HT1080 (cell line): Measurements from ENCODE around the gene NBDY. TPM values are rescaled to one million over a fixed set of nuclear protein-coding genes. Genes with fewer than 3 reads are reported as not detected.
"Not testable (repeated sequence)": the region's sequence is repeated elsewhere in the genome, so short reads cannot be mapped to it uniquely, and the experiment has no call there.

Source experiments
- DNase-seq: peaks from one replicate; pipeline ENCODE4 v3.0.0-alpha.2; 2015; ENCODE audit warnings: low read depth
- total RNA-seq: library from RNA; depleted of rRNA; stranded (reverse); fragments of >200 nt; shearing (Covaris generic); gene quantifications from 2 replicates; pipeline ENCODE4 v1.2.3, GENCODE V29; 2014; rRNA removed

NBDY gene
- total RNA-seq, 1 experiment from 2014 or later: 12.8 TPM

DNA sequence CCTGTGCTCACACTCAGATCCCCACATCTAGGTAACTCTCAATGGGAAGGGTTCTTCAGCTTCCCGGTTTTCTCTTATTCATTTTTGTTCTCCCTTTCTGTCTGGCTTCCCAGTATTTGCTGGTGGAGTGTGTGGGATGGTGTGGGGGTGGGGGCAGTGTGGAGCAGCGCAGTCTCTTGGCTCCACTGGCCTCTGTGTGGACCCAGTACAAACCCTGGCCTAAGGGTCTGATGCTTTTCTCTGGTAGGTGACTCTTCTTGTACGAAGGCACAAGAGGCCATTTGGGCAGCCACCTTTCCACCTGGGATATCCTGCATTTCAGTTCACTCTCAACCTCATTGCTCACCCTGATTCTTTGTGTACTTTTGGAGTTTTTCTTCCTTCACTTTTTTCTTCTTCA is 71.3 kb downstream of the NBDY start:
- no peak for DNase-seq

DNA sequence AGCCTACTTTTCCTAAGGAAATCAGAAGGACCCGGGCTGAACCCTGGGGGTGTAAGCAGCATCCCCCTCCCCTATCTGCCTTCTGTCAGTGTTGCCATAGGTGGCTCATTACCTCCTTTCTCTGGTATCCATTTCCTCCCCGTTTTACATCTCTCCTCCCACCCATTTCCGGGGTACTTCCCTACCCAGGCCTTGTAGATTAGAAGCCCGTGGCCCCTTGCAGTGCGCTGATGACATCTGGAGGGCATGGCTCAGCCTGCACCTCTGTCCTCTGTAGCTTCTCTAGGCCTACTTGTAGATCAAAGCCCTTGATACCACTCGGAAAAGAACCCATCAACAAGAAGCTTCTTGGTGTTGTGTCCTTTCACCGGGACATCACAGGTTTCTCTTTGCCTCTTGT is 71.8 kb downstream of the NBDY start:
- no peak for DNase-seq

DNA sequence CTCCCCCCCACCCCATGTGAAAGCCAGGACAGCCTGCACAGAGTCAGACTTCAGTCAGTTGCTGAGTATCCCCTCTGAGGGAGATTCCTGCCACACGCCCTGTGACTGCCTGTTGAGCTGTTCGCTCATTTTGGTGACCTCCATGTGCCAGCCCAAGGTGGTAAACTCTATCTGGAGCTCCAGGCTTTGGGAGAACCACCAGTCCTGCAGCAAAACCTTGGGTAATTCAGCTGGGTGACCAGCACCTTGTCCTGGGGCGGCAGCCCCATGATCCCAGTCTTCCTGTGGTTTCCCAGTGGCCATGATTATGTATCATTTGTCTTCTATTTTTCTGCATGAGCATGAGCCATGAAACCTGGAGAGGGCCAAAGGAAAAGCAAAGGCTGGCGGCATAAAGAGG is 73.4 kb downstream of the NBDY start:
- DNase-seq: no peak

DNA sequence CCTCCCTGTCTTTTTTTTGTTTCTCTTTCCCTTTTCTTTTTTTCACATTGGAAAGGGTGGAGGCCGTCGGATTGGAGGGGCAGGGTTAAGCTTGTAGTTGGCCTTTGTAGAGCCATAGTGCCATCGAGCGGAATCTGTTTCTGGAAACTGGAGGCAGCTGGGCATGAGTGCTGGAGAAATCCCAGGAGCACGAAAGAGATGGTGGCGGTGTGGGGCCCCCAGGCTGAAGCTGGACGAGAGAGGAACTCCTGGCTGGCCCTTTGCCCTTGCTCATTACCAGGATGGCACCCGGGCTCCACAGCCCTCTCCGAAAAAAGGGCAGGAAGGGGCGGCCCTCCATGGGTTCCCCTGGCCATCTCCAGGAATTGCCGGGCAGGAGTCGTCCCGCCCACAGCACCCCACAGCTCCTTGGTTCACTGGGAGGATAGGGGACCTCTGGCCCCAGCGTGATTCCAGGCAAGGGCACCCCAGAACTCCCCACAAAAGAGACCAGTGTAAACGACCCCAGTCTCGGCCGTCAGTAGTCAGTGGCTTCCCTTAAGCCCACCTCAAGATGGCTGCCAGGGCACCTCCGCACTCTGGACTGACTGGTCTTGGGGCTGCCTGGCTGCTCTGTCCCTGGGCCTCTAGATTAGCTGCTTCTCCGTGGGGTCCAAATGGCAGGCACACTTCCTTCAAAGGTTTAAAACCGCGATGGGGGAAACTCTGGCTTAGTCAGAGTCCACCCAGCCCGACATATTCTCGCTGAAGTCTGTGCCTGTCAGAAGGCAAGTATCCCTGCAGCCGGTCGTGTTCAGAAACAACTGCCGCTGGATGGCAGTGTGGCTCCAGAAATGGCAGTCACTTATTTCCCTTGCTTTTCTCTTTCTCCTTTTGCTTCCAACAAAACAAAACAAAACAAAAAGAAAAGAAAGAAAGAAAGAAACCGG is 74.1 kb downstream of the NBDY start:
- no peak for DNase-seq

DNA sequence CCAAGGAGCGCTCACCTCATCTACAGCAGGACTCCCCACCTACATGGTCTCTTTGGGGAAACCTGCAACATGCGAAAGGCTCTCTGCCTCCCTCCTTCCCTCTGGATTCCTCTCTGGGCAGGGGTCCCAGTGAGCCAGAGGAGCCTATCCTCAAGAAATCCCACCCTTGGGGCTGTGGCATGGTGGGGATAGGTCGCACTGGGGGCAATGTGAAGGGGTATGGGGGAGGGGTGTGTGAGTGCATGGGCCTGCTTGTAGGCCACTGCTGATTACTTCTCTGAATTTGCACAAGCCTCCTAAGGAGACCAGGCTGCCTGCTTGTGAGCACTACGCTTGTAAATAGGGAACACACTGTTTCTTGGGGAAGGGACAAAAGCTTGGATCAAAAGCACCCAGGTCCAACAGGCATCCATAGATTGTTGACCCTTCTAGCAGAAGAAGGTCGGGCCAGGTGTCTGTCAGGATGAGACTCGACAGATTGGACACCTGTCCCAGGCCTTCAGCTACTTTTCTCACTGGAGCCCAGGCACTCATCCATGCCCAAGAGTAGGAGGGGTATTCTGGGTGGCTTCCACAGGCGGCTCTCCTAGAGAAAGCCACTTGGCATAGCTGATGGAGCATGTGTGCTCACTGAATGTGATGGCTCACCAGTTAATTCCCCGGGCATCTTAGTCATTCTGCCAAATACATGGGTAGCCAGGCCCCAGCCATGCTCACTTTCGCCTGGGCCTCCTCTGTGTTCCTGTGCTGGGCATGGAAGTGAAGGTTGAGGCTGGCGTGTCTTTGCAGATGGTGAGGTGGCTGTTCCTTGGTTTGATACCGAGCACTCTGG is 75.0 kb downstream of the NBDY start:
- DNase-seq: no peak

DNA sequence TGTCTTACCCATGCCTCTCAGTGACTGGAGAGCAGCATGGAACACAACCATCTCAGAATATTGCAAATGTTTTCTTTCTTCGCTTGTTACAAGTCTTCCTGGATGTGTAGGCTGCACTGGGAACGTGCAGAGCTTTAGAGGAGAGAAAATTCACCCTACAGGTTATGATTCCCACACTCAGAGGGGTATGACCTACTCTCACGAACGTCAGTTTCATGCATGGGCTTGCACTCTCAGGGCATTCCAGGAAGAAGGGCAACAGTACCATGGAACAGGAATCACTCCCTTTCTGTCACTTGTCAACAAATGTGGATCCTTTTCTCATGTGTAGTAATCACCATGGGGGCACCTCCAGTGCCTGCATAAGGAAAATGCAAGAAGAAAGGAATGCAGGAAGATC is 75.8 kb downstream of the NBDY start:
- DNase-seq: no peak

DNA sequence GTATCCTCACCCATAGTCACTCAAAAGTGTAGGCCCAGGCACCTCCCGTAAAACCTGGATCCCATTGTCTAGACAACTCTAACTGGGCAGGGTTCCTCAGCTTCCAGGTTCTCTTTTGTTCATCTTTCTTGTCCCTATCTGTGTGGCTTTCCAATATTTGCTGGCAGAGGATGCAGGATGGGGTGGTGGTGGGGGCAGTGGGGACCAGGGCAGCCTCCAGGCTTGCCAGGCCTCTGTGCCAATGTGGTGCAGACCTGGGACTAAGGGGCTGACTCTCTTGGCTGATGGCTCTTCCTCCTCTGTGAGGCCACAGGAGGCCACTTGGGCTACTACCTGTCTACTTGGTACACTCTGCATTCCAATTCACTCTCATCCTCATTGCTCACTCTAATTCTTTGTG is 76.4 kb downstream of the NBDY start:
- DNase-seq: no peak

DNA sequence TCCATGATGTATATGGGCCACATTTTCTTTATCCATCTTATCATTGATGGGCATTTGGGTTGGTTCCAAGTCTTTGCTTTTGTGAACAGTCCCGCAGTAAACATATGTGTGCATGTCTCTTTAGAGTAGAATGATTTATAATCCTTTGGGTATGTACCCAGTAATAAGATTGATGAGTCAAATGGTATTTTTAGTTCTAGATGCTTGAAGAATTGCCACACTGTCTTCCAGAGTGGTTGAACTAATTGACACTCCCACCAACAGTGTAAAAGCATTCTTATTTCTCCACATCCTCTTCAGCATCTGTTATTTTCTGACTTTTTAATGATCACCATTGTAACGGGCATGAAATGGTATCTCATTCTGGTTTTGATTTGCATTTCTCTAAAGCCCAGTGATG is 77.1 kb downstream of the NBDY start:
- DNase-seq: not testable (repeated sequence)

DNA sequence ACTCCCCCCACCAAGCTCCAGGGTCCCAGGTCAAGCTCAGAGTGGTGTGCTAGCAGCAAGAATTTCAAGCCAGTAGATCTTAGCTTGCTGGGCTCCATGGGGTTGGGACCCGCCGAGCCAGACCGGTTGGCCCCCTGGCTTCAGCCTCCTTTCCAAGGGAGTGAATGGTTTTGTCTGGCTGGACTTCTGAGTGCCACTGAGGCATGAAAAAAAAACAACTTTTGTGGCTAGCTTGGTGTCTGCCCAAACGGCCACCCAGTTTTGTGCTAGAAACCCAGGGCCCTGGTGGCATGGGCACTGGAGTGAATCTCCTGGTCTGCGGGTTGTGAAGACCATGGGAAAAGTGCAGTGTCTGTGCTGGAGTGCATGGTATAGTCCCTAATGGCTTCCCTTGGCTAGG is 82.6 kb downstream of the NBDY start:
- no peak for DNase-seq

DNA sequence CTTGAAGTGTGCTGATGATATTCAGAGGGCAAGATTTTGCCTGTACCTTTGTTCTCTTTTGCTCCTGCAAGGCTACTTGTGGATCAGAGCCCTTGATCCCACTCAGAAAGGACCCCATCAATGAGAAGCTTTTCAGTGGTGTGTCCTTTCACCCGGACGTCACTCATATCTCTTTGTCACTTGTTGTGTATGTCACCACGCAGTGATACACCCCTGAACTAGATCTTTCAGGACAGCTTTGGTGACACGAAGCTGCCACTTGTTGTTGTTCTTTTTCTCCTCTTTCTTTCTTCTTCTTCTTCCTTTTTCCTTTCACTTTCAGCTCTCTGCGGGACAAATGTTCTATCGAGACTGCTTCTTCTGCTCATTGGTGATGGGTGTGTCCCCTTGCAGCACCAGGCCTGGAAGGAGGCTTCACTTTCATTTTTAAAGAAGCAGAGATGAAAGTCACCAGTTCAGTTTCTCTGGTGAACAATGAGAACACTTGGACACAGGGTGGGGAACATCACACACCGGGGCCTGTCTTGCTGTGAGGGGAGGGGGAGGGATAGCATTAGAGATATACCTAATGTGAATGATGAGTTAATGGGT is 83.6 kb downstream of the NBDY start:
- no peak for DNase-seq

DNA sequence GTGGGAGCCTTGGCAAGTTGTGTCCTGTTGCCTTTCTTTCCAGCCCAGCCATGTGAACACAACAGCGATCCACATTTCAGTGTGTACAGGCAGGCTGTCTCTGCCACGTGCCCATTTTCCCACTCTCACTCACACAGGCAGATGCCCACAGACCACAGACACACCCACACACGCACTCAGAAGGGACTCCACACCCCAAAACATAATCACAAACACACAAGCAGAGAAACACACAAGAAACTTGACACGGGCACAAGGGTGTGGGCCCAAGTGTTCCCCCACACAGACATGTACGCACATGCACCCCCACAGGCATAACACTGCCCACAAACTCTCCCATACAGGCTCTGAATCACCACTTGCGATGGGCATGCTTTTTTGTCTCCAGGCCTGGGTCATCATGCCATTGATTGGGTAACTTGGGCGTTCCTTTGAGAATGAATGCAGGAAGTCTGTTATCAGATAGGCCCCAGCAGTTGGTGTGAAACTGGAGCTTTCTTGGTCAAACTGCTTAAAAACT is 84.3 kb downstream of the NBDY start:
- DNase-seq: peak; percentile 76

DNA sequence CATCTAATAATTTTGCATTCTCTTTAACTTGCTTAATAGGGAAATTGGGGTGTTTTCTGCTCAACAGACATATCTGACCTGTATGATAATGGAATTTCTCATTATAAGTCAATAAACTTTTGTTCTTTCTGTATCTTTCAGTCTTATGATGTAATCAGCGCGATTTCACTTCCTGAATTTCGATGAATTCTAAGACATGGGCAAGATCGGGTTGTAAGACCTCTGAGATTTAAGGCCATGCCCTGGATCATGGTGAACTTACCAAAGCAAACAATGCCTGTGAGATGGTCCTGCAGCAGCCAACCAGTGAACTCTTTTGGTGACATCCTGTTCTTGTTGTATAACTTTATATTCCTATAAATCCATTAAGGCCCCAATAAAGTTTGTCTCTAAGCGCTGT is 88.1 kb downstream of the NBDY start:
- no peak for DNase-seq

DNA sequence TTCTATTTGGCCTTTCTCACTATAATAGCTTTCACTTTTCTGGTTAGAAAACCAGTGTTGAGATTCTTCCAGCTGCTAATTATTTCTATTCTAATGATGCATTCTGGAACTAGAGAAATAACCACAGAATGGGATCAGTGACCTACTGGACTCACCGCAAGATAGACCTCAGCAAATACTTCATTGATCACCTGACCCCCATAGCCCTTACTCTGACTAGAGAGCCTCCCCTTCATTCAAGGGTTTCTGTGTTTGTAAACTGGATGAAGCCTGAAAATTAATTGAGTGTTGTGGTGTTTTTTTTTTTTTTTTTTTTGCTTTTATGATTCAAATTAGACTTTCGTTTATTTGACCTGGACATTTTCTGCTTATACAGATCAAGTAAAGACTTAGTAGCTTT is 97.0 kb downstream of the NBDY start:
- no peak for DNase-seq

DNA sequence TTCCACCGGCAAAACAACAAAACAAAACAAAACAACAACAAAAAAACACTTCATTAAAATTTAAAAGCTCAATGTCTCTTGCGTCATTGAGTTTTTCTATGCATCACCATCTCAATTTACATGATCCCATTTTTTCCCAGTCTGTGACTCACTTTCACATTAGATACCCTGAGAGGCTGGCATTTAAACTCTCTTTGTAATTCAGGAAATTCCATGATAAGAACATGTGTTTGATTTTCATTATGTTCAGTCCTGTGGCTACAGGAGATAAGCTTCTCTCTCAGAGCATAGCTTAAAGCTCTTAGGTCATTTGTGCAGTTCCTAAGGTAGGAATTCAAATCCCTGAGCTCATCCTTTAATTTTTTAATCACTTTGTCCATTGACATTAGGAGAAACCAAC is 104.6 kb downstream of the NBDY start:
- no peak for DNase-seq

DNA sequence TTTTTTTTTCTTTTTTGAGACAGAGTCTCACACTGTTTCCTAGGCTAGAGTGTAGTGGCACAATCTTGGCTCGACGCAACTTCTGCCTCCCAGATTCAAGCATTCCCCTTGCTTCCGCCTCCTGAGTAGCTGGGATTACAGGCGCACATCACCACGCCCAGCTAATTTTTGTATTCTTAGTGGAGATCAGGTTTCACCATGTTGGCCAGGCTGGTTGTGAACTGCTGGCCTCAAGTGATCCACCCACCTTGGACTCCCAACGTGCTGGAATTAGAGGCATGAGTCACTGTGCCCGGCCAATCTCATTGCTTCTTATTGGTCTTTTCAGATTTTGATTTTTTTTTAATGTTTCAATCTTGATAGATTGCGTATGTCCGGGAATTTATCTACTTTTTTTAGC is 124.4 kb downstream of the NBDY start:
- peak; percentile 45 for DNase-seq

DNA sequence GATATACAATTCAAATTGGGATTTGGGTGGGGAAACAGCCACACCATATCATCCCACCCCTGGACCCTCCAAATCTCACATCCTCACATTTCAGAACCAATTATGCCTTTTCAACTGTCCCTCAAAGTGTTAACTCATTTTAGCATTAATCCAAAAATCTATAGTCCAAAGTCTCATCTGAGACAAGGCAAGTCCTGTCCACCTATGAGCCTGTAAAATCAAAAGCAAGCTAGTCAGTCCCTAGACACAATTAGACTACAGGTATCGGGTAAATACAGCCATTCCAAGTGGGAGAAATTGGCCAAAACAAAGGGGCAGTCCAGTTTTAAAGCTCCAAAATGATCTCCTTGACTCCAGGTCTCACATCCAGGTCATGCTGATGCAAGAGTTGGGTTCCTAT is 128.0 kb downstream of the NBDY start:
- no peak for DNase-seq

DNA sequence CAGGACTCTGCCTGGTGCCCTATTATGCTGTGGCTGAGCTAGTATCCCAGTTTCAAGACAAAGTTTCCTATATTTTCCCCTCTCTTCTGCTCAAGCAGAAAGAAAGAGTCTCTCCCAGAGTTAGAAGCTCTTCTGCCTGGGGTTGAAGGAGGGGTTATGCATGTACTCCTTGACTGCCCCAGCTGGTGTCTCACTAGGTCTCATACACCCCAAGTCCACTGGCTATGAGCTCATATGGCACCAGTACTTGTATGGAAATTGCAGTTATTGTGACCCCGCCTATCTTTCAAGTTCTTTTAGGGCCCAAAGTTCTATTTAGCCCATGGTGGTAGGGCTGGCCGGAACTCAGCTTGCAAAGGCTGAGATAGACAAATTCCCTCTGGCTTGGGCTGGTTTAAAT is 131.8 kb downstream of the NBDY start:
- no peak for DNase-seq

Other genes with a start within 250 kb of the NBDY start
- 5.4 and 9.6 TPM in 2 replicates for gene UBQLN2, start 165.6 kb upstream of the NBDY start, total RNA-seq